Endothelial cell of umbilical vein (primary cell): ENCODE results near the gene USP6.
"Not testable (repeated sequence)": the region's sequence is repeated elsewhere in the genome, so short reads cannot be mapped to it uniquely, and the experiment has no call there.

Source experiments
- CTCF ChIP-seq, 2 donors: IDR thresholded peaks; 1 replicate in 1 of 2; 2 replicates in 1 of 2; pipeline ENCODE4 v1.5.1; 2011; ENCODE audit warnings: low read length in 2 of 2, mild to moderate bottlenecking in 2 of 2, moderate library complexity in 2 of 2, control low read depth in 1 of 2, inconsistent platforms in 1 of 2, low read depth in 1 of 2; ENCODE audit not compliant: insufficient read depth in 1 of 2; ENCODE audit errors: extremely low read depth in 1 of 2
- EZH2 ChIP-seq: IDR thresholded peaks from 2 replicates; pipeline ENCODE4 v1.6.1; 2012; ENCODE audit warnings: borderline replicate concordance, low read depth, mild to moderate bottlenecking, moderate library complexity, low read length, inconsistent platforms; ENCODE audit not compliant: severe bottlenecking
- MYC ChIP-seq: IDR thresholded peaks from one replicate; pipeline ENCODE4 v1.6.1; 2011; ENCODE audit warnings: mild to moderate bottlenecking, low read depth, low read length
- POLR2A ChIP-seq: IDR thresholded peaks from 2 replicates; pipeline ENCODE4 v1.6.1; 2012; ENCODE audit warnings: low read depth, mild to moderate bottlenecking, control low read depth, low read length
- POLR2AphosphoS5 ChIP-seq: IDR thresholded peaks from 2 replicates; pipeline ENCODE4 v1.6.1; 2012; ENCODE audit warnings: low read depth, mild to moderate bottlenecking, control low read depth, low read length, moderate library complexity; ENCODE audit not compliant: insufficient read depth
- TF ChIP-seq, protein P1 (sequence below): IDR thresholded peaks from 2 replicates; pipeline ENCODE4 v1.6.1; 2011; ENCODE audit not compliant: insufficient read depth, insufficient read length

GRCh38 chr17:5124125-5124760 is 8.4 kb downstream of the USP6 start:
- not testable (repeated sequence) for TF ChIP-seq CTCF (IDR thresholded peaks at IDR 0.05; ENCODE audit: extremely low read depth in 1 of 2, insufficient read depth in 1 of 2, low read depth in 1 of 2, low read length in 2 of 2); POLR2AphosphoS5; POLR2A; EZH2; MYC
- TF ChIP-seq, protein P1, sequence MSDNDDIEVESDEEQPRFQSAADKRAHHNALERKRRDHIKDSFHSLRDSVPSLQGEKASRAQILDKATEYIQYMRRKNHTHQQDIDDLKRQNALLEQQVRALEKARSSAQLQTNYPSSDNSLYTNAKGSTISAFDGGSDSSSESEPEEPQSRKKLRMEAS = not testable (repeated sequence)
